H1 (cell line): ENCODE data around the gene NABP1. TPM values are rescaled to one million over a fixed set of nuclear protein-coding genes. Genes with fewer than 3 reads are reported as not detected.

ENCODE experiments used
- CTCF ChIA-PET: fragments of 300-600 bp; sonication (Branson Sonifier 250); formaldehyde crosslinking; loops from one replicate; lab custom pipeline; 2021; ENCODE audit not compliant: partially characterized antibody; lab: Charles Lee
- POLR2A ChIA-PET: fragments of 300-600 bp; sonication (Branson Sonifier 250); formaldehyde crosslinking; loops from one replicate; lab custom pipeline; 2021; ENCODE audit warnings: inconsistent platforms; ENCODE audit not compliant: partially characterized antibody; lab: Charles Lee
- DNase-seq, 2 experiments: peaks; one replicate each; pipeline versions ENCODE4 v3.0.0 to v3.0.0-alpha.2; 2010 to 2022; ENCODE audit warnings: low spot score in 2 of 2, low read depth in 1 of 2, mixed read lengths in 1 of 2
- FAIRE-seq: peaks from 2 replicates; lab custom pipeline; 2011; peaks lifted over from hg19 to GRCh38; lab: Jason Lieb, UNC
- H2AFZ ChIP-seq: 2 replicates; pipeline ENCODE4 v1.8.1; 2012; ENCODE audit warnings: low read length, inconsistent platforms
- H2AK5ac ChIP-seq: 2 replicates; pipeline ENCODE4 v1.6.1; 2013; ENCODE audit warnings: low read depth, low read length
- H2BK120ac ChIP-seq: replicated peaks from 2 replicates; pipeline ENCODE3; 2013; ENCODE audit warnings: low read depth, low read length, inconsistent platforms
- H2BK12ac ChIP-seq: 2 replicates; pipeline ENCODE4 v1.6.1; 2013; ENCODE audit warnings: low read depth, low read length
- H2BK15ac ChIP-seq: 2 replicates; pipeline ENCODE4 v1.6.1; 2013; ENCODE audit warnings: low read length
- H2BK20ac ChIP-seq: 2 replicates; pipeline ENCODE4 v1.6.1; 2013; ENCODE audit warnings: low read length
- H2BK5ac ChIP-seq: 2 replicates; pipeline ENCODE4 v1.6.1; 2013; ENCODE audit warnings: low read depth, low read length
- H3K14ac ChIP-seq: 2 replicates; pipeline ENCODE4 v1.6.1; 2013; ENCODE audit warnings: inconsistent platforms; ENCODE audit not compliant: insufficient read length
- H3K18ac ChIP-seq: 2 replicates; pipeline ENCODE4 v1.6.1; 2013; ENCODE audit warnings: low read length; ENCODE audit errors: extremely low read depth
- H3K23ac ChIP-seq: 2 replicates; pipeline ENCODE4 v1.6.1; 2013; ENCODE audit warnings: inconsistent platforms; ENCODE audit not compliant: insufficient read length
- H3K23me2 ChIP-seq: 2 replicates; pipeline ENCODE4 v1.6.1; 2013; ENCODE audit warnings: low read depth, low read length
- H3K27ac ChIP-seq: 2 replicates; pipeline ENCODE4 v1.6.1; 2011; ENCODE audit warnings: low read depth, low read length, inconsistent platforms
- H3K27me3 ChIP-seq, 4 experiments: replicated peaks in 1 of 4; 1 replicate in 1 of 4; 2 replicates in 3 of 4; pipeline versions ENCODE4 v1.6.1 to v1.8.1; 2011 to 2013; ENCODE audit warnings: low read length in 3 of 4, mild to moderate bottlenecking in 3 of 4, inconsistent platforms in 2 of 4, mixed read lengths in 2 of 4, moderate library complexity in 1 of 4; ENCODE audit not compliant: control insufficient read depth in 3 of 4, insufficient read depth in 3 of 4; ENCODE audit errors: extremely low read depth in 1 of 4
- H3K36me3 ChIP-seq, 4 experiments: 2 replicates each; pipeline versions ENCODE4 v1.6.1 to v1.8.1; 2011 to 2013; ENCODE audit warnings: mild to moderate bottlenecking in 4 of 4, low read length in 3 of 4, moderate library complexity in 2 of 4, control low read depth in 1 of 4, inconsistent platforms in 1 of 4; ENCODE audit not compliant: insufficient read depth in 4 of 4, control insufficient read depth in 2 of 4
- H3K4ac ChIP-seq: replicated peaks from 2 replicates; pipeline ENCODE3; 2013; ENCODE audit warnings: low read length, low read depth, mixed read lengths, inconsistent platforms; ENCODE audit not compliant: insufficient read length
- H3K4me1 ChIP-seq, 4 experiments: replicated peaks in 1 of 4; 1 replicate in 1 of 4; 2 replicates in 3 of 4; pipeline versions ENCODE4 v1.6.1 to v1.8.1; 2011 to 2013; ENCODE audit warnings: low read length in 3 of 4, inconsistent platforms in 2 of 4, mixed read lengths in 1 of 4; ENCODE audit not compliant: insufficient read depth in 4 of 4, control insufficient read depth in 3 of 4
- H3K4me2 ChIP-seq, 2 experiments: 2 replicates each; pipeline versions ENCODE4 v1.6.1 to v1.8.1; 2011 to 2013; ENCODE audit warnings: low read depth in 2 of 2, low read length in 2 of 2, control low read depth in 1 of 2, inconsistent platforms in 1 of 2, mild to moderate bottlenecking in 1 of 2; ENCODE audit not compliant: insufficient read depth in 1 of 2
- H3K4me3 ChIP-seq, 4 experiments: fragments of 200-600, 300-600 bp in 1 of 4; sonication (generic), shearing (Covaris generic), sonication (Bioruptor Twin) in 1 of 4; 2 replicates each; pipeline versions ENCODE4 v1.5.1 to v1.8.1; 2011 to 2016; ENCODE audit warnings: low read length in 4 of 4, low read depth in 3 of 4, control low read depth in 2 of 4, inconsistent platforms in 2 of 4, mild to moderate bottlenecking in 2 of 4, mixed read lengths in 1 of 4, moderate library complexity in 1 of 4; ENCODE audit not compliant: insufficient read depth in 2 of 4; ENCODE audit errors: extremely low read depth in 1 of 4
- H3K56ac ChIP-seq: replicated peaks from 2 replicates; pipeline ENCODE3; 2013; ENCODE audit warnings: low read depth, mild to moderate bottlenecking, mixed read lengths, low read length, inconsistent platforms; ENCODE audit not compliant: insufficient read length
- H3K79me1 ChIP-seq: 2 replicates; pipeline ENCODE4 v1.6.1; 2013; ENCODE audit warnings: low read depth, low read length, control low read depth
- H3K79me2 ChIP-seq, 2 experiments: 2 replicates each; pipeline versions ENCODE4 v1.6.1 to v1.8.1; 2012 to 2013; ENCODE audit warnings: low read length in 2 of 2, mild to moderate bottlenecking in 2 of 2, inconsistent platforms in 1 of 2; ENCODE audit not compliant: insufficient read depth in 2 of 2, control insufficient read depth in 1 of 2
- H3K9ac ChIP-seq, 4 experiments: replicated peaks in 1 of 4; 1 replicate in 1 of 4; 2 replicates in 3 of 4; pipeline versions ENCODE4 v1.6.1 to v1.8.1; 2011 to 2013; ENCODE audit warnings: low read depth in 3 of 4, low read length in 3 of 4, control low read depth in 2 of 4, mild to moderate bottlenecking in 2 of 4, moderate library complexity in 2 of 4, inconsistent platforms in 1 of 4; ENCODE audit errors: extremely low read depth in 1 of 4
- H3K9me3 ChIP-seq, 2 experiments: 2 replicates each; pipeline versions ENCODE4 v1.6.1 to v1.8.1; 2012 to 2013; ENCODE audit warnings: mild to moderate bottlenecking in 2 of 2, moderate library complexity in 2 of 2, control low read depth in 1 of 2, inconsistent platforms in 1 of 2, low read depth in 1 of 2, low read length in 1 of 2, mixed read lengths in 1 of 2; ENCODE audit not compliant: insufficient read depth in 2 of 2
- H4K20me1 ChIP-seq, 2 experiments: replicated peaks in 1 of 2; 2 replicates each; pipeline versions ENCODE3 to v1.8.1; 2011 to 2013; ENCODE audit warnings: inconsistent platforms in 2 of 2, low read length in 2 of 2, mild to moderate bottlenecking in 1 of 2; ENCODE audit not compliant: insufficient read depth in 2 of 2, control insufficient read depth in 1 of 2
- H4K5ac ChIP-seq: 2 replicates; pipeline ENCODE4 v1.6.1; 2013; ENCODE audit warnings: low read length, low read depth, mixed read lengths, inconsistent platforms; ENCODE audit not compliant: insufficient read length
- H4K8ac ChIP-seq: 2 replicates; pipeline ENCODE4 v1.8.0; 2013; ENCODE audit warnings: mild to moderate bottlenecking, moderate library complexity, low read length, inconsistent platforms; ENCODE audit not compliant: insufficient read depth; ENCODE audit errors: extremely low read depth
- H4K91ac ChIP-seq: replicated peaks from 2 replicates; pipeline ENCODE3; 2013; ENCODE audit warnings: low read length, mixed read lengths, inconsistent platforms; ENCODE audit not compliant: insufficient read length
- BCL11A ChIP-seq, 2 experiments: IDR thresholded peaks; one replicate each; pipeline ENCODE4 v1.6.1; 2011; ENCODE audit warnings: low read depth in 2 of 2, low read length in 2 of 2, mild to moderate bottlenecking in 2 of 2
- CBX5 ChIP-seq: fragments of 300-800, 300-1000 bp; sonication (generic); IDR thresholded peaks from 2 replicates; pipeline ENCODE4 v1.7.1; 2016; ENCODE audit warnings: antibody characterized with exemption, low read length, low read depth
- EGR1 ChIP-seq: IDR thresholded peaks from 2 replicates; pipeline ENCODE4 v1.6.1; 2011; ENCODE audit warnings: low read depth, low read length, borderline replicate concordance
- KDM4A ChIP-seq: IDR thresholded peaks from one replicate; pipeline ENCODE4 v1.7.1; 2012; ENCODE audit warnings: low read depth, mild to moderate bottlenecking, moderate library complexity, low read length, inconsistent platforms; ENCODE audit not compliant: severe bottlenecking
- PHF8 ChIP-seq: fragments of 200-600 bp; sonication (generic); conservative IDR thresholded peaks from 2 replicates; pipeline ENCODE4 v1.7.1; 2012; ENCODE audit warnings: low read depth, mild to moderate bottlenecking, inconsistent platforms, low read length, moderate library complexity
- POLR2AphosphoS5 ChIP-seq: IDR thresholded peaks from 2 replicates; pipeline ENCODE4 v1.6.1; 2011; ENCODE audit warnings: low read depth, low read length
- RBBP5 ChIP-seq: IDR thresholded peaks from 2 replicates; pipeline ENCODE4 v1.7.1; 2012; ENCODE audit warnings: low read depth, mild to moderate bottlenecking, inconsistent platforms, low read length, moderate library complexity, borderline replicate concordance
- RFX5 ChIP-seq: IDR thresholded peaks from 2 replicates; pipeline ENCODE4 v1.6.1; 2011; ENCODE audit warnings: low read depth, low read length, improper control_type of control experiment, borderline replicate concordance
- RXRA ChIP-seq: IDR thresholded peaks from 2 replicates; pipeline ENCODE4 v1.6.1; 2011; ENCODE audit warnings: low read depth, mild to moderate bottlenecking, low read length, moderate library complexity; ENCODE audit not compliant: insufficient read depth
- TAF1 ChIP-seq: IDR thresholded peaks from 2 replicates; pipeline ENCODE4 v1.6.1; 2011; ENCODE audit warnings: mild to moderate bottlenecking, low read depth, low read length
- TCF12 ChIP-seq: IDR thresholded peaks from 2 replicates; pipeline ENCODE4 v1.6.1; 2011; ENCODE audit warnings: low read depth, mild to moderate bottlenecking, low read length
- USF2 ChIP-seq: IDR thresholded peaks from 2 replicates; pipeline ENCODE4 v1.6.1; 2011; ENCODE audit warnings: low read length, improper control_type of control experiment
- WGBS, 2 experiments: shearing (Covaris generic) in 1 of 2; methylation state at CpG; one replicate each; pipeline versions ENCODE4 v1.1.6 to v1.1.7; 2013 to 2015; ENCODE audit warnings: low lambda C conversion rate in 2 of 2, mixed read lengths in 2 of 2, inconsistent platforms in 1 of 2, low coverage in 1 of 2, missing lambda C conversion rate in 1 of 2; ENCODE audit not compliant: insufficient replicate concordance in 2 of 2, insufficient coverage in 1 of 2, insufficient read length in 1 of 2; ENCODE audit errors: extremely low coverage in 1 of 2, missing lambda C conversion rate in 1 of 2; 5-methylcytosine and 5-hydroxymethylcytosine counted together
- polyA plus RNA-seq, 7 experiments: library from polyadenylated mRNA; depleted of rRNA in 3 of 7; stranded (reverse) in 5 of 7; unstranded in 2 of 7; fragments of >200 nt in 5 of 7; fragments of 200-250 nt in 2 of 7; gene quantifications; 1 replicate in 5 of 7; 2 replicates in 1 of 7; 4 replicates in 1 of 7; pipeline versions ENCODE4 v1.2.1 to v1.2.3, GENCODE V29; 2011 to 2013; ENCODE audit warnings: missing spikeins in 2 of 7, mixed read lengths in 2 of 7
- total RNA-seq: library from RNA; stranded (reverse); fragmentation: NEBNext Ultra II Directional; extraction: Animal tissue kit (Norgen Biotek cat#: 25700); gene quantifications from 2 replicates; pipeline ENCODE4 v1.2.1, GENCODE V29; 2021
- TF ChIP-seq, protein P1 (sequence below): IDR thresholded peaks from 2 replicates; pipeline ENCODE4 v1.6.1; 2012; ENCODE audit warnings: inconsistent platforms

The NABP1 gene
- total and polyA plus RNA-seq, 2 of the 8 experiments (the other 6 are each of a cell fraction or from before 2014, with no cell fraction given) = 0.63 to 4.8 TPM

DNA sequence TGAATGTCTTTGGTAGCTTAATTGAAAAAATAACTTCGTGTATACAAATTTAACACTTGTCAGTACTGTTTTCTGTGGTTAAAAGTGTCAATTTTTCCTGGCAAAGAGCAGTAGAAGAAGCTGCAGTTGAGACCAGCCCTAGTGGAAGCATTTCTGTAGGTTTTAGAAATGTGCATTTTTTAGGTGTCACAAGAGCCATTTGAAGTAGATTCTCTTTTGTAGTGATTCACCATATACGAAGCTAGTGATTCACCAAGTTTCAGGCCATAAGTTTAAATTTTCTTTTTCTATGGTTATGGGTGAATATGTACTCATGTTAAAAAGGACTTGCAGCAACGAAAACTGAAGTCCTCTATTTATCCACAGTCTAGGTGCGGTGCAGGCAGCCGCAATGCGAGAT, 4.2 kb downstream of the NABP1 start:
- Histone ChIP-seq H2AFZ (no peak overlapping the region), H3K4ac (no peak overlapping the region), H4K5ac (no peak overlapping the region), H2BK12ac (no peak overlapping the region), H3K9ac (no peak overlapping the region), H4K8ac (no peak overlapping the region), H3K14ac (no peak overlapping the region), H2BK20ac (no peak overlapping the region), H4K91ac (no peak overlapping the region), H3K4me1 (no peaks in the 10 kb centered on the region), H2BK5ac (no peak overlapping the region), H3K9me3 (no peaks in the 10 kb centered on the region), H3K4me2 (no peak overlapping the region), H4K20me1 (no peaks in the 10 kb centered on the region), H3K27ac (no peak overlapping the region), H2BK120ac (no peak overlapping the region), H3K18ac (no peak overlapping the region), H2BK15ac (no peak overlapping the region), H3K23me2 (peaks cover 9% of the 10 kb centered on the region; the same call in 1 of the 2 replicates), H3K79me1 (no peaks in the 10 kb centered on the region), H3K79me2 (no peaks in the 10 kb centered on the region), H3K4me3 (no peak overlapping the region), H3K27me3 (no peaks in the 10 kb centered on the region), H3K36me3 (peaks cover 0 to 9% (median under 1%) of the 10 kb centered on the region in 4 experiments; a peak in 1 of 8 replicates), H3K56ac (no peak overlapping the region), H2AK5ac (no peak overlapping the region), H3K23ac (no peak overlapping the region)
- ChIA-PET POLR2A (no interaction called here), CTCF (interaction anchor here (0.8 to 1.0 kb wide), 2 partner anchors 15 to 39 kb away, joined by 3 read pairs; no protein-coding TSS in a partner anchor)
- FAIRE-seq (no peak), DNase-seq (no peak)
- 94% methylated on average over 6 of the region's 6 CpGs; no CpG with 5 or more reads in 1 of the 2 experiments for WGBS, 2 experiments
- TF ChIP-seq, protein P1, sequence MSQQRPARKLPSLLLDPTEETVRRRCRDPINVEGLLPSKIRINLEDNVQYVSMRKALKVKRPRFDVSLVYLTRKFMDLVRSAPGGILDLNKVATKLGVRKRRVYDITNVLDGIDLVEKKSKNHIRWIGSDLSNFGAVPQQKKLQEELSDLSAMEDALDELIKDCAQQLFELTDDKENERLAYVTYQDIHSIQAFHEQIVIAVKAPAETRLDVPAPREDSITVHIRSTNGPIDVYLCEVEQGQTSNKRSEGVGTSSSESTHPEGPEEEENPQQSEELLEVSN = no peak
- TF ChIP-seq EGR1 = no peak
- TF ChIP-seq POLR2AphosphoS5 = no peak
- TF ChIP-seq CBX5 = no peak
- no peak for TF ChIP-seq KDM4A
- TF ChIP-seq RXRA = no peak
- no peak for TF ChIP-seq RBBP5
- TF ChIP-seq USF2 = no peak
- TF ChIP-seq TAF1 = no peak
- TF ChIP-seq PHF8 = no peak
- TF ChIP-seq TCF12 = no peak
- TF ChIP-seq RFX5 = no peak
- TF ChIP-seq BCL11A (IDR thresholded peaks at IDR 0.05; ENCODE audit: low read depth in 2 of 2, low read length in 2 of 2) = no peak
